Endodermal cell (in vitro differentiated cells): Measurements from ENCODE around the gene TENT5C. TPM values are rescaled to one million over a fixed set of nuclear protein-coding genes. Genes with fewer than 3 reads are reported as not detected.

Source experiments
- DNase-seq: peaks from one replicate; pipeline ENCODE4 v3.0.0-alpha.2; 2017
- H3K27ac ChIP-seq: 2 replicates; pipeline ENCODE4 v1.5.1; 2013; ENCODE audit warnings: mild to moderate bottlenecking, low read depth, low read length, moderate library complexity
- H3K27me3 ChIP-seq: 2 replicates; pipeline ENCODE4 v1.6.1; 2013; ENCODE audit warnings: mild to moderate bottlenecking, low read length, moderate library complexity; ENCODE audit not compliant: insufficient read depth, control insufficient read depth, poor library complexity, severe bottlenecking
- H3K36me3 ChIP-seq: 2 replicates; pipeline ENCODE4 v1.7.0; 2013; ENCODE audit warnings: mild to moderate bottlenecking, low read length, moderate library complexity; ENCODE audit not compliant: control insufficient read depth, insufficient read depth
- H3K4me1 ChIP-seq: one replicate; pipeline ENCODE4 v1.7.0; 2013; ENCODE audit warnings: low read length; ENCODE audit not compliant: control insufficient read depth, insufficient read depth
- H3K4me3 ChIP-seq: 2 replicates; pipeline ENCODE4 v1.5.1; 2013; ENCODE audit warnings: mild to moderate bottlenecking, low read length, moderate library complexity
- H3K9ac ChIP-seq: 2 replicates; pipeline ENCODE4 v1.6.1; 2013; ENCODE audit warnings: mild to moderate bottlenecking, low read length, moderate library complexity; ENCODE audit not compliant: poor library complexity, severe bottlenecking; ENCODE audit errors: extremely low read depth
- H3K9me3 ChIP-seq: 2 replicates; pipeline ENCODE4 v1.6.1; 2013; ENCODE audit warnings: mild to moderate bottlenecking, low read length, moderate library complexity; ENCODE audit not compliant: control insufficient read depth
- H3K27ac Mint-ChIP-seq: 2 replicates; pipeline ENCODE4 v1.8.0; 2020; ENCODE audit warnings: mixed read lengths
- H3K27me3 Mint-ChIP-seq: 2 replicates; pipeline ENCODE4 v1.8.0; 2021; ENCODE audit warnings: mild to moderate bottlenecking, mixed read lengths; ENCODE audit not compliant: insufficient read depth
- H3K36me3 Mint-ChIP-seq: 2 replicates; pipeline ENCODE4 v1.8.0; 2020; ENCODE audit warnings: low read depth, mixed read lengths
- H3K4me1 Mint-ChIP-seq: 2 replicates; pipeline ENCODE4 v1.8.0; 2020; ENCODE audit warnings: mixed read lengths
- H3K4me3 Mint-ChIP-seq: 2 replicates; pipeline ENCODE4 v1.8.0; 2020; ENCODE audit warnings: mild to moderate bottlenecking, moderate library complexity, mixed read lengths
- H3K9me3 Mint-ChIP-seq: 2 replicates; pipeline ENCODE4 v1.8.0; 2020; ENCODE audit warnings: mild to moderate bottlenecking, mixed read lengths
- CTCF ChIP-seq: fragments of 200-600 bp; sonication (generic); conservative IDR thresholded peaks from 2 replicates; pipeline ENCODE4 v1.5.0; 2021; ENCODE audit warnings: antibody characterized with exemption, mild to moderate bottlenecking
- WGBS, 2 experiments: methylation state at CpG; one replicate each; pipeline versions ENCODE4 v1.1.5 to v1.1.7; 2013; ENCODE audit warnings: missing lambda C conversion rate in 2 of 2, mixed read lengths in 1 of 2; ENCODE audit not compliant: insufficient coverage in 1 of 2, insufficient read length in 1 of 2; 5-methylcytosine and 5-hydroxymethylcytosine counted together
- total RNA-seq, 2 donors: library from RNA; stranded (reverse); fragmentation: NEBNext Ultra II Directional in 1 of 2; extraction: Animal tissue kit (Norgen Biotek cat#: 25700) in 1 of 2; gene quantifications; 2 replicates in 1 of 2; 3 replicates in 1 of 2; pipeline ENCODE4 v1.2.1, GENCODE V29; 2021

The TENT5C gene
- total RNA-seq, 2 donors from 2014 or later: 1.0 to 1.4 TPM

GRCh38 chr1:117585086-117585485, 20.8 kb upstream of the TENT5C start:
- no peak for TF ChIP-seq CTCF
- no peaks in the 10 kb centered on the region for H3K36me3 ChIP-seq
- Mint-ChIP-seq H3K9me3 (no peaks in the 10 kb centered on the region), H3K27ac (no peak overlapping the region), H3K4me3 (no peak overlapping the region), H3K27me3 (peaks cover 3% of the 10 kb centered on the region), H3K36me3 (no peaks in the 10 kb centered on the region), H3K4me1 (no peaks in the 10 kb centered on the region)
- H3K9ac ChIP-seq: no peak overlapping the region
- H3K9me3 ChIP-seq: no peaks in the 10 kb centered on the region
- H3K27ac ChIP-seq: no peak overlapping the region
- no peaks in the 10 kb centered on the region for H3K27me3 ChIP-seq
- DNase-seq: no peak
- 89 to 96% methylated on average over 4 to 8 of the region's 8 CpGs for WGBS, 2 experiments
- no peaks in the 10 kb centered on the region for H3K4me1 ChIP-seq
- H3K4me3 ChIP-seq: no peak overlapping the region

DNA sequence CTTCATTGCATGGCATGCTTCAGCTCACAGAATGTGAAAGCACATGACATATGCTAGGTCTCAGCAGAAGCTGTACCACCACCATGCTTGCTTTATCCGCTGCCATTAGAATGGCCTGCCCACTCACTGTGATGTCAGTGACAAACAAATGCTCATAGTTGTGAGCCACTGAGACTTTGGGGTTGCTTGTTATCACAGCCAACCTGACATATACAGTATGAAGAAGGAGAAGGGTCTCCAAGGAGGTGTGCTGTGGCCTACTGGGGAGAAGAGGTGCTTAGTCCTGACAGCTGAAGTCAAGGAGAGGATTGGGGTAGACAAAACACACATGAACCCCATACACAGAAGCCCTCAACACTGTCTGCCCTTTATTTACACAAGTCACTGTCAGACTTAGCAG, 19.5 kb upstream of the TENT5C start:
- no peaks in the 10 kb centered on the region for H3K36me3 Mint-ChIP-seq
- no peak for DNase-seq
- no peak overlapping the region for H3K27ac ChIP-seq
- H3K9me3 ChIP-seq: no peaks in the 10 kb centered on the region
- no peak overlapping the region for H3K9ac ChIP-seq
- no peak overlapping the region for H3K4me3 Mint-ChIP-seq
- no peaks in the 10 kb centered on the region for H3K36me3 ChIP-seq
- H3K27ac Mint-ChIP-seq: no peak overlapping the region
- no peak for TF ChIP-seq CTCF
- H3K27me3 Mint-ChIP-seq: peaks cover 3% of the 10 kb centered on the region
- H3K4me1 ChIP-seq: no peaks in the 10 kb centered on the region
- H3K9me3 Mint-ChIP-seq: no peaks in the 10 kb centered on the region
- no peaks in the 10 kb centered on the region for H3K27me3 ChIP-seq
- H3K4me3 ChIP-seq: no peak overlapping the region
- WGBS, 2 experiments: 100% methylated on average over 1 of the region's 1 CpG; no CpG with 5 or more reads in 1 of the 2 experiments
- no peaks in the 10 kb centered on the region for H3K4me1 Mint-ChIP-seq

- no peaks in the 10 kb centered on the region for H3K36me3 Mint-ChIP-seq
- Histone ChIP-seq H3K9ac (no peak overlapping the region), H3K27ac (no peak overlapping the region), H3K36me3 (no peaks in the 10 kb centered on the region), H3K9me3 (no peaks in the 10 kb centered on the region), H3K4me1 (no peaks in the 10 kb centered on the region), H3K27me3 (no peaks in the 10 kb centered on the region), H3K4me3 (no peak overlapping the region)
- H3K4me3 Mint-ChIP-seq: no peak overlapping the region
- DNase-seq: no peak
- H3K4me1 Mint-ChIP-seq: no peaks in the 10 kb centered on the region
- H3K27me3 Mint-ChIP-seq: peaks cover 3% of the 10 kb centered on the region
- WGBS, 2 experiments: 84 to 86% methylated on average over 13 of the region's 13 CpGs
- no peak overlapping the region for H3K27ac Mint-ChIP-seq
- peak; percentile 21 for TF ChIP-seq CTCF
- H3K9me3 Mint-ChIP-seq: no peaks in the 10 kb centered on the region
Observed at GRCh38 chr1:117586747-117587498, 18.9 kb upstream of the TENT5C start.
